Transverse colon (tissue), 3 donors: ENCODE data around the gene VAX1.

Experiments used
- CTCF ChIP-seq, 5 experiments: fragments of 200-600 bp in 3 of 5; fragments of 450-650 bp in 2 of 5; sonication (generic) in 3 of 5; IDR thresholded peaks; 1 replicate in 2 of 5; 2 replicates in 3 of 5; pipeline ENCODE4 v1.5.1; 2016 to 2017; ENCODE audit warnings: antibody characterized with exemption in 5 of 5, inconsistent platforms in 3 of 5, mild to moderate bottlenecking in 2 of 5, moderate library complexity in 1 of 5
- POLR2A ChIP-seq: fragments of 450-650 bp; IDR thresholded peaks from one replicate; pipeline ENCODE4 v1.6.1; 2016; ENCODE audit warnings: antibody characterized with exemption, mild to moderate bottlenecking, moderate library complexity

- TF ChIP-seq POLR2A = no peak
- no peak for TF ChIP-seq CTCF (IDR thresholded peaks at IDR 0.05)
These were observed 23.4 kb upstream of the VAX1 start for GRCh38 chr10:117161386-117162033.
